Transverse colon (tissue), 4 donors: ENCODE data around the gene AHNAK2.

ENCODE experiments used
- EP300 ChIP-seq: sonication (generic); formaldehyde crosslinking; IDR thresholded peaks from one replicate; pipeline ENCODE4 v1.6.1; 2017; ENCODE audit warnings: antibody characterized with exemption, low read depth
- POLR2A ChIP-seq: fragments of 450-650 bp; IDR thresholded peaks from one replicate; pipeline ENCODE4 v1.6.1; 2016; ENCODE audit warnings: antibody characterized with exemption, mild to moderate bottlenecking, moderate library complexity
- POLR2AphosphoS5 ChIP-seq, 3 donors: sonication (generic); formaldehyde crosslinking; IDR thresholded peaks; one replicate each; pipeline ENCODE4 v1.6.1; 2016; ENCODE audit warnings: antibody characterized with exemption in 3 of 3
- TF ChIP-seq, protein P1 (sequence below), 5 experiments: fragments of 200-600 bp in 3 of 5; fragments of 450-650 bp in 2 of 5; sonication (generic) in 3 of 5; IDR thresholded peaks; 1 replicate in 2 of 5; 2 replicates in 3 of 5; pipeline ENCODE4 v1.5.1; 2016 to 2017; ENCODE audit warnings: antibody characterized with exemption in 5 of 5, inconsistent platforms in 3 of 5, mild to moderate bottlenecking in 2 of 5, moderate library complexity in 1 of 5

DNA sequence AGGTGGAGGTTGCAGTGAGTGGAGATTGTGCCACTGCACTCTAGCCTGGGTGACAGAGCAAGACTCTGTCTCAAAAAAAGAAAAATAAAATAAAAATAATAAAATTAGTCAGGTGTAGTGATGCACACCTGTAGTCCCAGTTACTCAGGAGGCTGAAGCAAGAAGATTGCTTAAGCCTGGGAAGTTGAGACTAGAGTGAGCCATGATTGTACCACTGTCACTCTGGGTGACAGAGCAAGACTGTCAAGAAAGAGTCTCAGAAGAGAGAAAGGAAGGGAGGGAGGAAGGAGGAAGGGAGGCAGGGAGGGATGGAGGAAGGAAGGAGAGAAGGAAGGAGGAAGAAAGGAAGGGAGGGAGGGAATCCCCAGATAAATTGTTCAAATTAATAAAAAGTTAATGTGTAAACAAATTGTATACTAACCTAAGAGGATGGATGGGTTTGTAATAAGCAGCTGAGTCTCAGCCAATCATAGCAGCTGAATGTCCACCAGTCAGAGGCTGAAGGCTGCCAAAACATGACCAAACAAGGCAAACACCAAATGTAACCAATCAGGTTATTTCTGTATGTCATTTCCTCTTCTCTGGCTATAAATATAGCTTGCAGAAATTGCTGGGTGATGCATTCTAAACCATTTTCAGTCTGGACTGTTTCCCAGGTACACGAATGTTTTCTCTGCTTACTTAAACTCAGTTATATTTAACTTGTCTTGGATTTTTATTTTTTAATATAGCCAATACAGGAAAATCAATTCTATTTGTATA, 48.8 kb upstream of the AHNAK2 start:
- TF ChIP-seq EP300, result no peak
- TF ChIP-seq, protein P1, sequence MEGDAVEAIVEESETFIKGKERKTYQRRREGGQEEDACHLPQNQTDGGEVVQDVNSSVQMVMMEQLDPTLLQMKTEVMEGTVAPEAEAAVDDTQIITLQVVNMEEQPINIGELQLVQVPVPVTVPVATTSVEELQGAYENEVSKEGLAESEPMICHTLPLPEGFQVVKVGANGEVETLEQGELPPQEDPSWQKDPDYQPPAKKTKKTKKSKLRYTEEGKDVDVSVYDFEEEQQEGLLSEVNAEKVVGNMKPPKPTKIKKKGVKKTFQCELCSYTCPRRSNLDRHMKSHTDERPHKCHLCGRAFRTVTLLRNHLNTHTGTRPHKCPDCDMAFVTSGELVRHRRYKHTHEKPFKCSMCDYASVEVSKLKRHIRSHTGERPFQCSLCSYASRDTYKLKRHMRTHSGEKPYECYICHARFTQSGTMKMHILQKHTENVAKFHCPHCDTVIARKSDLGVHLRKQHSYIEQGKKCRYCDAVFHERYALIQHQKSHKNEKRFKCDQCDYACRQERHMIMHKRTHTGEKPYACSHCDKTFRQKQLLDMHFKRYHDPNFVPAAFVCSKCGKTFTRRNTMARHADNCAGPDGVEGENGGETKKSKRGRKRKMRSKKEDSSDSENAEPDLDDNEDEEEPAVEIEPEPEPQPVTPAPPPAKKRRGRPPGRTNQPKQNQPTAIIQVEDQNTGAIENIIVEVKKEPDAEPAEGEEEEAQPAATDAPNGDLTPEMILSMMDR (IDR thresholded peaks at IDR 0.05), result no peak
- TF ChIP-seq POLR2A, result no peak
- no peak for TF ChIP-seq POLR2AphosphoS5 (IDR thresholded peaks at IDR 0.05)
